ENCODE data around the gene CDC7.
"Not testable (repeated sequence)": the region's sequence is repeated elsewhere in the genome, so short reads cannot be mapped to it uniquely, and the experiment has no call there.

CDC7 gene

DNA sequence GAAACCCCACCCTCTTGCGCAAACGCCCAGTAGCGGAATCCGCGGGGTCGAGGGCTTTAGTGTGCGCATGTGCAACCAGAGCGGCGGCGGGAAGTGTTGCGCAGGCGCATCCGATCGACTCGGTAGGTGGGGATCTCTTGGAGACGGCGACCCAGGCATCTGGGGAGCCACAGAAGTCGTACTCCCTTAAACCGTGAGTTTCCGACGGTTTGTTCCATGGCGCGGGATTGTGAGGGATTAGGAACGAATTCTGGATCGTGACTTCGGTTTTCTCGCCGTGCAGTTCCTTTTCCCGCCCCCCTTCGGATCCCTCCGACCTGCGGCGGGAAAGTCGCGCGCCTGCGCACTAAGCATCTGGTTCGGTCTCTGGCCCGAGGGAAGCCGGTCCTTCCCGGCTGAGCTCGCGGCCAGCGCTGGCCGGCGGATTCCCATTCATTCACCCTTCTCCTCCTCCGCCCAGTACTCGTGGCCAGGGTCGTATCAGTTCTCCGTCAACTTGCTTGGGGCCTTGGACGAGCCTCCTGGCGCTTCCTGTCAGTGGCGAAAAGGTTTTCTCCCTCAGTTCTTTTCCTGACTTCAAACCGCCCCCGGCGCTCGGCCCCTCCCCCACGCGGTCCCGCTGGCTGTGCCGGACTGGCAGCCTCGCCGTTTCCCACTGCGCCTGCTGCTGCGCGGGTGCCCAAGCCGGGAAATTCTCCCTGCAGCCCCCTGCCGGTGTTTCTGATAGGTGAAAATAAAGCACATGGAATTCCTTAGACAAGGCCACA lies at the start of gene CDC7:
TSS of gene CDC7 (plus strand) at position 96 of the 767 bp plus-strand sequence. CDS start 866 bp downstream, outside the sequence.
- DNase-seq (ENCODE audit: low read depth, low spot score), result peak; percentile 94
- in situ Hi-C loops (cut with HindIII; ENCODE audit: low sequenced_read_pairs), result no loop called here
- TF ChIP-seq CTCF (IDR thresholded peaks at IDR 0.05; ENCODE audit: low read depth, low read length), result peak; percentile 50

GRCh38 chr1:91454136-91454535 lies 46.5 kb upstream of the CDC7 start:
- in situ Hi-C loops (cut with HindIII; ENCODE audit: low sequenced_read_pairs), result no loop called here
- no peak for TF ChIP-seq CTCF (IDR thresholded peaks at IDR 0.05; ENCODE audit: low read depth, low read length)
- no peak overlapping the region for H3K4me3 ChIP-seq (ENCODE audit: low read depth, low read length)
- DNase-seq (ENCODE audit: low read depth, low spot score), result no peak

More for the DNA sequence above, at the start of gene CDC7:
- peak within 1 kb of the TSS; percentile 76 for H3K4me3 ChIP-seq (ENCODE audit: low read depth, low read length)

GRCh38 chr1:91455334-91455733 lies 45.3 kb upstream of the CDC7 start:
- in situ Hi-C loops (cut with HindIII; ENCODE audit: low sequenced_read_pairs), result no loop called here
- DNase-seq (ENCODE audit: low read depth, low spot score), result no peak

DNA sequence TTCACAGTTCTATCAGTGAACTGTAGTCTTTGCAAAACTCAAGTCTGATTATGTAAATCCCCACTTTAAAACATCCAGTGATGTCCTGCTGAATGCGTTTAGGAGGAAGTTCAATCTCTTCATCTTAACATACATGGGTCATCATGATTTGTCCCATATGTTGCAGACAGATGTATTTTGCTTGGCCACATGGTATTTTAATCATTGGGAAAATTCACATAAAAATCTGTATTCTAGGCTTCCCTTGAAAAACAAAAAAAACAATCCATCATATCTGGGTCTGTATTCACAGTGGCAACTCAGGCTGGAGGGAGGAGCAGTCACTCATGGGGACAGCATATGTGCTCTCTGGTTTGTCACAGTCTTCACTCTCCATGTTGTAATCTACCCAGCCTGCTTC lies 44.8 kb upstream of the CDC7 start:
- H3K4me3 ChIP-seq (ENCODE audit: low read depth, low read length), result no peak overlapping the region
- in situ Hi-C loops (cut with HindIII; ENCODE audit: low sequenced_read_pairs), result no loop called here
- DNase-seq (ENCODE audit: low read depth, low spot score), result no peak
- TF ChIP-seq CTCF (IDR thresholded peaks at IDR 0.05; ENCODE audit: low read depth, low read length), result no peak

More at GRCh38 chr1:91455334-91455733, 45.3 kb upstream of the CDC7 start:
- TF ChIP-seq CTCF (IDR thresholded peaks at IDR 0.05; ENCODE audit: low read depth, low read length), result no peak
- H3K4me3 ChIP-seq (ENCODE audit: low read depth, low read length), result no peak overlapping the region

- in situ Hi-C loops (cut with HindIII; ENCODE audit: low sequenced_read_pairs); DNase-seq (ENCODE audit: low read depth, low spot score); H3K4me3 ChIP-seq (ENCODE audit: low read depth, low read length): not testable (repeated sequence)
Measured at GRCh38 chr1:91465350-91465749, 35.3 kb upstream of the CDC7 start.

- no peak for DNase-seq (ENCODE audit: low read depth, low spot score)
- in situ Hi-C loops (cut with HindIII; ENCODE audit: low sequenced_read_pairs), result no loop called here
- H3K4me3 ChIP-seq (ENCODE audit: low read depth, low read length), result no peak overlapping the region
- no peak for TF ChIP-seq CTCF (IDR thresholded peaks at IDR 0.05; ENCODE audit: low read depth, low read length)
Measured at GRCh38 chr1:91476533-91477217, 24.0 kb upstream of the CDC7 start.

DNA sequence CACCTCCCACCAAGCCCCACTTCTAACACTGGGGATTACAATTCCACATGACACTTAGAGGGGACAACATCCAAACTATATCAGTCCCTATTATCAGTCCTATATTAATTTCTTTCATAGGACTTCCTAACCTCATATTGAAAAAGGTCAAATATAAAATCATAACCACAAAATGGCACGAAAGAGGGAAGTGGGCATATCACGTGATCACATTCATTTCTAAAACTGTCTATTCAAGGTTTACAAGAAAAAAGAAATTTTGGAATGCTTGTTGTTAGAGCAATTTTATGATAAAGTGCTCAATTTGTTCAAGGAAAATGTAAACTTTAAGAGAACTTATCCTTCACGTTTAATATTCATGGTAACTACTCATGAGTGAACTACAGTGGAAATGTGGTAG lies 13.2 kb upstream of the CDC7 start:
- in situ Hi-C loops (cut with HindIII; ENCODE audit: low sequenced_read_pairs), result no loop called here
- no peak for TF ChIP-seq CTCF (IDR thresholded peaks at IDR 0.05; ENCODE audit: low read depth, low read length)
- no peak overlapping the region for H3K4me3 ChIP-seq (ENCODE audit: low read depth, low read length)
- DNase-seq (ENCODE audit: low read depth, low spot score), result no peak

All from astrocyte of the spinal cord (primary cell).